HS-5 (cell line): Measurements from ENCODE around the gene LIN9.
"Not testable (repeated sequence)": the region's sequence is repeated elsewhere in the genome, so short reads cannot be mapped to it uniquely, and the experiment has no call there.

Source experiments
- DNase-seq: peaks from one replicate; pipeline ENCODE4 v3.0.0-alpha.2; 2012; ENCODE audit warnings: low read depth

Gene LIN9, protein sequence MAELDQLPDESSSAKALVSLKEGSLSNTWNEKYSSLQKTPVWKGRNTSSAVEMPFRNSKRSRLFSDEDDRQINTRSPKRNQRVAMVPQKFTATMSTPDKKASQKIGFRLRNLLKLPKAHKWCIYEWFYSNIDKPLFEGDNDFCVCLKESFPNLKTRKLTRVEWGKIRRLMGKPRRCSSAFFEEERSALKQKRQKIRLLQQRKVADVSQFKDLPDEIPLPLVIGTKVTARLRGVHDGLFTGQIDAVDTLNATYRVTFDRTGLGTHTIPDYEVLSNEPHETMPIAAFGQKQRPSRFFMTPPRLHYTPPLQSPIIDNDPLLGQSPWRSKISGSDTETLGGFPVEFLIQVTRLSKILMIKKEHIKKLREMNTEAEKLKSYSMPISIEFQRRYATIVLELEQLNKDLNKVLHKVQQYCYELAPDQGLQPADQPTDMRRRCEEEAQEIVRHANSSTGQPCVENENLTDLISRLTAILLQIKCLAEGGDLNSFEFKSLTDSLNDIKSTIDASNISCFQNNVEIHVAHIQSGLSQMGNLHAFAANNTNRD

DNA sequence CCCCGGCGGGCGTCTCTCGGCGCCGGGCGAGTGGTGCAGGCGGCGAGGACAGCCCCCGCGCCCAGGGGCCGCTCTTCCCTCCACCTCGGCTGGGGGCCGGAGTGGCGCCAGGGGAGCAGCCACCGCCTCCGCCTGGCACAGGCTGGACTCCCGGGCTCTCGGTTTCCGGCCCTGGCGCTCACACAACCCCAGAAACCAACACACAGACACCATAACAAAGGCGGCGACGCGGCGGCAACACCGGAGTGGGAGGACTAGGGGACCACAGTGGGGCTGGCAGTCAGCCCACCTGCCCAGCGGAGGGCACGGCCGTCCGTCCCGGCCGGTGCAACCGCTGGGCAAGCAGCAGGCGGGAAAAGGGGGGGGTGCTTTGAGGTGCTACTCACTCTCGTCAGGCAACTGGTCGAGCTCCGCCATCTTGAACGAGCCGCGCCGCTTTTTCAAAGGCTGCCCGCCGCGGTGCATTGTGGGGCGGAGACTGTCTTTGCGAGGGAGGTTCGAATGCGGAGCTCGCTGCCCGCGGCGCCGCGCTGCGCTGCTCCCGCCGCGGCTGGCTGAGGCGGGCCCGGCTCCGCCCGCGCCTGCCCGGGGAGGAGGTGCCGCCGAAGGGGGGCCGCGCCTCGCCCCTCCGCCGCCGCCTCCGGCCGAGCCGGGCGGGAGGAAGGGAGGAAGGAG is at the start of gene LIN9:
TSS of gene LIN9 (minus strand) at position 442 of the 675 bp plus-strand sequence. CDS start at position 417, 25 bp downstream.
- DNase-seq = peak; percentile 69

DNA sequence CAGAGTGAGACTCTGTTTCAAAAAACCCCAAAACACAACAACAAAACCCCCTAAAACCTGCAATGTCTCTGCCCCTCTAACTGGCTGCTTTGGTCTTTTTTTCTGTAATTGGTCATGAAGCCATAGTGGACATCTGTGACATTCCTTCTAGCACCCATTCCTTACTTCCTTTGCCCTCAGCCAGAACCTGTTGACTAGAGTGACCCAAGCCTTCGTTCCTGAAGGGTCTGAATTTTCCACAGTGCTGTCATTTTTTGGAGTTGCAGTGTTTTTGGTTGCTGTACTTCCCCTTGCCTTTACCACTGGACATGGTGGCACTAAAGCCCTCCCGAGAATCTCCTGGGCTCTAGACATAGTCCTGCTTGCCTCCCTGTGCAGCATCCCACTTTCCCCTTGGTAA is 48.5 kb upstream of the LIN9 start:
- DNase-seq = no peak

DNA sequence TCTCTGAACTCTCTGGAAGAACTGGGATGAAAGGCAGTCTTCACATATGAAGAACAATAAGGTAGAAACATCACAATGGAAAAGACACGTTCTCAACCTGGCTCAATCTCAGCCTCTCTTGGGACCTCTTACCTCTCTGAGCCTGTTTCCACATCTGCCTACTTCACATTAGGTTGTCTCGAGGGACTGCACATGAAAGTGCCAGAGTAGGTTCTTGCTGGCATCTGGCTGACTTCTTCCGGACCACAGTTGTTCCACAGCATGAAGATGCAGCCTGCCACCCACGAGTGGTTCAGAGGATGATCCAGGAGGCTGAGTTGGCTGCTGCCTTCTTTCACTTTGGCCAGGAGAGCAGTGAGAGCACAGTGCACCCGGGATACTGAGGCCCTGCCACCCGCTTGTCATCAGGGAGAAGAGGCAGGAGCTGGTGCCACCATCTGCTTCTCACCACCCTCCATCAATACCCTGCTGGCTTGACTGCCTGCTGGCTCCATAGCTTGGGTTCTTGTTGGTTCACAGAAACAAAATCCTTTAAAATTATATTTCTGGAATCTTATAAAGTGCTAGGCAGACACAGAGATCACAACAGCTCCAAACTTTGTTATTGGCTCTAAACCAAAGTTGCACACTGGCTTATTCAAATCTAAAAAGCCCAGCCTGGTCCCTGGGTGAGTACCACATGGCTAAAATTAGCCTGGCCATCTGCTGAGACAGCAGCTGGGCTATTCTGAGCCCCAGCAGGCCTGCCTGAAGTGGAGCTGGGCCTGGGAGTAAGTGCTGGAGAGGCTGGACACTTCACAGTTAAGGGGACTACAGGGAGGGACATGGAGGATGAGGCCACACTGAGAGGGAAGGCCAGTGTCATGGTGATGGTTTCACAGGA is 46.9 kb upstream of the LIN9 start:
- DNase-seq = no peak

DNA sequence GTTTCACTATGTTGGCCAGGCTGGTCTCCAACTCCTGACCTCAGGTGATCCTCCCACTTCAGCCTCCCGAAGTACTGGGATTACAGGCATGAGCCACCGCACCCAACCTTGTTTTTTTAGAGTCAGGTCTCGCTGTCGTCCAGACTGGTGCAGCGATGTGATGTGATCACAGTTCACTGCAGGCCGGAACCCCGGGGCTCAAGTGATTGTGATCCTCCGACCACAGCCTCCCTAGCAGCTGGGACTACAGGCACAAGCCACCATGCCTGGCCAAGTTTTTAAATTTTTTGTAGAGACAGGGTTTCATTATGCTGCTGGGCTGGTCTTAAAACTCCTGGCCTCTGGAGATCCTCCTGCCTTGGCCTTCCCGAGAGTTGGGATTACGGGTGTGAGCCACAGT is 46.1 kb upstream of the LIN9 start:
- DNase-seq = no peak

DNA sequence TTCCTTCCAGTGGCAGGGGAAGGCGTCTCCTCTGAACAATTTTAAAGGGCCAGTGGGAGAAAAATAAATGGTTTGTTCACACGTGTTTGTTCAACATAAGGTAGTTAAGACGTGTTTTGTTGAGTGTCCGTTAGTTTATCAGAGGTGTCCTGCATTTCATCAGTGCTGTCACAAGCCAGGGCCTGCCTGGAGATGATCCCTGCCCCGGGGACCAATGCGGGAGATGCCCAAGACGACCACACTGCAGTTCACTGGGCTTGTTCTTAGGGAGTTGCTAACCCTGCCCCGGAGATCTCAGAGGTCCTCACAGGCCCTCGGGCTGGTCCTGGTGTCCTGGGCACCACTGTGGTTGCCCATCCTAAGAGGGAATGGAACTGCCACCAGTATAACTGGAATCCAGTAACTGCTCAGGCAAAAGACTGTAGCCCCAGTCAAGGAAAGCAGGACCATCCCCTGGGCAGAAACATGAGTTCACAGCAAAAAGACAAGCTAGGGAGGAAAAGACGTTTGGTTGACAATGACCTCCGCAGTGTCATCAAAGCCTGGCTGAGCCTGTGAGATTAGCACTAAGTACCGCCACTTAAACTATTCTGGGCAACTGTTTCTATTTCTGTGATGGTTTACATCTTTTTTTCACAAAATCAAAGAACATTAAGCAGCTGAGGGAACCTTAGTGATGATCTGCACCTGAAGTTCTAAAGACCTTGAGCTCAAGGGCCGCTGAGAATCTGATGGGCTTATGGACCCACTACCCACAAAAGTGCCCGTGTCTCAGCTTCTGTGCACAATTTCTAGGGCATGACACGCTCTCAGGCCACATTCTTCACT is 44.9 kb upstream of the LIN9 start:
- no peak for DNase-seq

DNA sequence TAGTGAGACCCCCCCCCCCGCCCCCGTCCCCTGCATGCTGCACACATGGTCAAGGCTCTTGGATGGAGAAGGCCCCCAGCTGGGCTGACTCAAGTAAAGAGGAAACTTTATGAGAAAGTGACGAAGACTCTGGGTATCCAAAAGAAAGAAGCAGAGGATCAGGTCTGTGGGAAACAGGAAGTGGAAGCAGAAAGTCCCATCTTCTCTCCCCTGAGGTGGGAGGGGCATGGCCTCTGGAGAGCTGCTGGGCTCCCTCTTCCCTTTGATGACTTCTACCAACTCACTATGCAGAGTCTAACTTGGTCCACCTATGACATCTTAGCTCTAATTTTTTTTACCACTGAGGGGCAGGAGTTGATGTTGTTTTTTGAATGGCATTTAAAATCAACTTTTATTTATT is 42.7 kb upstream of the LIN9 start:
- DNase-seq = no peak

DNA sequence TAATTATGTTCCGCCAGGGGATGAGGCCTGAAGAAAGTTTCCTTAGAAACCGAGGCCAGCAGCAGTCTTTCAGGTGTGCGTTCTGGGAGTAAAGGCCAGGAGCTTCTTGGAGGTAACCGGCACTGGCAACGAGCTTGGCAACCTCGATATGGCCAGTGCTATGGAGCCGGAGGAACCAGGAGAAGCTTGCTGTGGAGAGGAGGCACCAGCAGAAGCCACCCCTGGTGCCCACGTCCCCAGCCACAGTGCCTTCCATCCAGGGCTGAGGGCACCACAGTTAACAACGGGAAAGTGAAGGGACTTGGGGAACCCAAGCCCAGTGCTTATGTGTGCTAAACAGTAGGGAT is 41.5 kb upstream of the LIN9 start:
- DNase-seq = no peak

DNA sequence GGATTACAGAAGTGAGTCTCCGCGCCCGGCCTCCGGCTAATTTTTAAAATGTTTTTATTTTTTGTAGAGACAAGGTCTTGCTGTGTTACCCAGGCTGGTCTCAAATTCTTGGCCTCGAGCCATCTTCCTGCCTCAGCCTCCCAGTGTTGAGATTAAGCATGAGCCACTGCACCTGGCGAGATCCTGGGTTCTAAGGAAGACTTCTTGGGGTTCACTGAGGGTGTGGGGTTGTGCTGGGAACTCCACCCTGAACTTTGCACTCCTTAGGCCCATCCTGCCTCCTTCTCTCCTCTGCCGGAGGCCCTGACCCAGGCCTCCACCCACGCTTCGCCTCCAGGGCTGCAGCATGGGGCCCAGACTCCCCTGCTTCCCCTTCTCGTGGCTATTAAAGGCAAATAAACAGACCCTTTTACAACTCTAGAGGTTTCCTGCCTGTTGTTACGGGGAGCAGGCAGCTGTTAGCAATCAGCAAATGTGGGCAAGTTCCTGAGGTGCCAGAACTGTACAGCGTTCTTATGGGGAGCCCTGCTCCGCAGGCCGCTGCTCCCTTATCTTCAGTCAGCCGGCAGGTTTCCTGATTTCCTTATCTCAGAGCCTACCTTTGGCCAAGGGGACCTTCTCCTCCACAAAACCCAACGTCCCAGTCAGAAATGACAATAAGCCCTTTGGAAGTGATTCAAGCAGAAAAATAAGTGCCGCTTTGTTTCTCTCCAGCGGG is 41.0 kb upstream of the LIN9 start:
- DNase-seq = no peak

DNA sequence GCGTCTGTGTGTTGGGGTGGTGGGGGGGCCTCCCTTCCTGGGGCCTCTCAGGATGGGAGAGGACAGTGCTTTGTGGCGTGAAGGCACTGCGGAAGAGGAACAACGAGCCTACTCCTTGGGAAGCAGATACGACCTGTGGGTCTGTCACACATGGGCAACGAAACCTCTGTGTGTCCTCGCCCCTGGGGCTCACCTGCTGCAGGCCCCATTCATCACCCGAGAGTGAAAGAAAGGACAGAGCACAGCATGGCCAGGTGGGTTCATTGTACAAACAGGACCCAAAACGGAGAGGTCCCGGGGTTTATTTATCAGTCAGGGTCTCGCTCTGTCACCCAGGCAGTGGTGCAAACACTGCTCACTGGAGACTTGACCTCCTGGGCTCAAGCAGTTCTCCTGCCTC is 40.1 kb upstream of the LIN9 start:
- no peak for DNase-seq

DNA sequence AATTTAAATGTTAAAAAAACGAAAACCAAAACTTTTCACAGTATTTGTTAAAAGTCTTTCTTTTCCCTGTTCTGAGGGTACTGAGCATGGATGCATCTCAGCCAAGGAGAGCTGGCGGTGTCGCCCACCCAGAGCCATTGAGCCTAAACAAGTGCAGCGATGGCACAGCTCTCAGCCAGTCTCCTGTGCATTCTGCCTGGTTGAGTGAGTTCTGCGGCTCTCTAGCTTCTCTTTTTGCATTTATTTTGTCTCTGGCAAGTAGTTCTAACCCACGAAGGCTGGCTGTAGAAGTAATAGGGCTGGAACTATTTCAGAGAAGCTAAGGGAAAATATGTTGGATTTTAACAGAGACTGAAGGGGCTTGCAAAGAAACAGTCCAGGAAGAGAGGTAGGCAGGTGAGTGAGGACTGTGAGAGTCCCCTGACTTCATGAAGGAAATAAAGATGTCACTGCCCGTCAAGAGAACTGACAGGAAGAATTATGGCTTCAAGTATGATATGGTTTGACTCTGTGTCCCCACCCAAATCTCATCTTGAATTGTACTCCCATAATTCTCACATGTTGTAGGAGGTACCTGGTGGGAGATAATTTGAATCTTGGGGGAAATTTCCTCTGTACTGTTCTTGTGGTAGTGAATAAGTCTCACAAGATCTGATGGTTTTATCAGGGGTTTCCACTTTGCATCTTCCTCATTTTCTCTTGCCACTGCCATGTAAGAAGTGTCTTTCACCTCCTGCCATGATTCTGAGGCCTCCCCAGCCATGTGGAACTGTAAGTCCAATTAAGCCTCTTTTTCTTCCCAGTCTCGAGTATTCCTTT is 35.7 kb upstream of the LIN9 start:
- no peak for DNase-seq

DNA sequence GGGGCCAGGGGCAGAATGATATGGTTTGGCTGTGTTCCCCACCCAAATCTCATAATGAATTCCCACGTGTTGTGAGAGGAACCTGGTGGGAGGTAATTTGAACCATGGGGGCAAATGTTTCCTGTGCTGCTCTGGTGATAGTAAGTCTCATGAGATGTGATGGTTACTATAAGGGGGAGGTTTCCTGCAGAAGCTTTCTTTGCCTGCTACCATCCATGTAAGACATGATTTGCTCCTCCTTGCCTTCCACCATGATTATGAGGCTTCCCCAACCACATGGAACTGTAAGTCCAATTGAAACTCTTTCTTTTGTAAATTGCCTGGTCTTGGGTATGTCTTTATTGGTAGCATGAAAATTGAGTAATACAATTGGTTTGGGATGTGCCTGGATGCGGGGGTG is 33.7 kb upstream of the LIN9 start:
- DNase-seq = no peak

DNA sequence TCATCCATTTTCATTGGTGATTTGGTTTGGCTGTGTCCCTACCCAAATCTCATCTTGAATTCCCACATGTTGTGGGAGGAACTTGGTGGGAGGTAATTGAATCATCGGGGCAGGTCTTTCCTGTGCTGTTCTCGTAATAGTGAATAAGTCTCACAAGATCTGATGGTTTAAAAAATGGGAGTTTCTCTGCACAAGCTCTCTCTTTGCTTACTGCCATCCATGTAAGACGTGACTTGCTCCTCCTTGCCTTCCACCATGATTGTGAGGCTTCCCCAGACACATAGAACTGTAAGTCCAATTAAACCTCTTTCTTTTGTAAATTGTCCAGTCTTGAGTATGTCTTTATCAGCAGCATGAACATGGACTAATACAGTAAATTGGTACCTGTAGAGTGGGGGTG is 31.1 kb upstream of the LIN9 start:
- DNase-seq = not testable (repeated sequence)

DNA sequence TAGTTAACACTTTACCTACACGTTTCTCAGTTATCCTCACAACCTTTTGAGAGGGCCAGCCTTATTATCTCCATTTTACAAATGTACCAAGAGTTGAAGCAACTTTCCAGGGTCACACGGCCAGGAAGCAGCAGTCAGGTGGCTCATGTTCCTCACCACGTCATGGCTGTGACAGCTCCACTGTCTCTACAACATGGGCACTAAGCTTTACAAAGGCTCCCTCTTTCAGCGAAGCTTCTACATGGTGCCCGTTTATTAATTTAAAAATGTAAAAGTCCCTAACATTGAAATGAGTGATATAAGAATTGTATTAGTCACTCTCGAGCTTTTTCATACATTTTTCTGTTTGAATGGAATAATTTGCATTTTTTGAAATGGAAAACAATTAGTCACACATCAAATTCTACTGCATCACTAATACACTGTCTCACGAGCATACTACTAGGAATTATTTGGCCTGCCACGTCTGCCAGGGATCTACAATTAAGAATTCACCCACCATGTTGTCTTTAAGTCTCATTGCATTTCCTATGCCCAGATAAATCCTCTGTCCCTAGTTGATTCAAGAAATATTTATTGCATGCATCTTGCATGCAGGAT is 28.4 kb upstream of the LIN9 start:
- DNase-seq = no peak

DNA sequence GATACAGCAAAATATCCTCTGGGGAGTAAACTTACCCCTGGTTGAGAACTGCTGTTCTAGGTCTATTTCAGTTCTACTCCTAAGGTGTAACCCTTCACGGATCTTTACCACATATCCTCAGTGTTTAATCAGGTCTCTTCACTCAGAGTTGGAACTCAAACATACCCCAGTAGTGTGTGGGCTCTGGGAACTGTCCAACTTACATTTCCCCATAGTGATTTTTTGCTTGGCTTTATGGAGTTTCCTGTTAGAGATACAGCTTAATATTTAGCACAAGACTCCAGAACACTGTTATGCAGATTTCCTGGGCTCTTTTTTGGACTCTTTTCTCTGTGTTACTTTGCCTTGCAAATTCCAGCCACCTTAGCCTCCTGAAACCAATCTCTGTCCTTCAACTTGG is 26.7 kb upstream of the LIN9 start:
- no peak for DNase-seq

DNA sequence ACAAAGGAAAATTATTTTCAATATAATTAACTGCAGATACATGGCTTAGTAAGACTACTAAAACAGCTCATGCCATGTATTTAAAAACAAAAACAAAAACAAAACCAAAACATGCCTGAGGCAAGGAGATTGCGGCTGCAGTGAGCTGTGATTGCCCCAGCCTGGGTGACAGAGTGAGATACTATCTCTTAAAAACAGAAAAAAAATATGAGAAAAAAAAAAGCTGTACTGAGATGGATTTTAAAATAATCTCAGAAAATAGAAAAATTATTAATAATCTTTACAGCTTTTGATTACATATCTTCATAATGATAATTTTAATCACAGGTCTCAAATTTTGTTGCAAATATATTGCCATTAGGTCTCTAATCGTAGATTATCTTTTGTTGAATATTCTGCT is 24.0 kb upstream of the LIN9 start:
- no peak for DNase-seq

DNA sequence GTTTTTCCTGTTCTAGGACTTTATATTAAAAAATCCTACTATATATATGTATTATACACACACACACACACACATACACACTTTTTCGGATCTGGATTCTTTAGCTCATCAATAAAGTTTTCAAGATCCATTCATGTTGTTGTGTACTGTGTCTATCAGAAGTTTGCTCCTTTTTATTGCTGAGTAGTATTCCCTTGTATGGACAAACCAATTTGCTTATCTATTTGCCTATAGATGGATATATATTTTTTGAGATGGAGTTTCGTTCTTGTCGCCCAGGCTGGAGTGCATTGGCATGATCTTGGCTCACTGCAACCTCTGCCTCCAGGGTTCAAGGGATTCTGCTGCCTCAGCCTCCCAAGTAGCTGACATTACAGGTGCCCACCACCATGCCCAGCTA is 20.3 kb upstream of the LIN9 start:
- DNase-seq = no peak

DNA sequence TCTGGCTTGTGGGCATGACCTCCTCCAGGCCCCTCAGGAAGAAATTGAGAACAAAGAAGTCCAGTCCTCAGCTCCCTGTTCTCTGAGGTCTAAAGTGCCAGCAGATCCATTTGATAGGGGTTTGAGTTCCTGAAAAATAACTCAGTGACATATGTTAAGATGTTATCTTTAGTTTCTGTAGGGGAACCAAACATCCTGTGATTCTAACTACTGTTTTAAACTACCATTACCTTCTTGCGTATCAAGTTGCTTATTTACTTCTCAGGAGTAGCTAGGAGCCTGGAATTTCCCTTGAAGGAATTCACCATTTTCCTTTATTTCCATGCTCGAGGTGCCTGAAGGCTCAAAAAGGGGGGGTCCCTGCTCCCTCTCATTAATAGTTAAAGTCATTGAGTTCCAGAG is 18.8 kb upstream of the LIN9 start:
- DNase-seq = no peak

DNA sequence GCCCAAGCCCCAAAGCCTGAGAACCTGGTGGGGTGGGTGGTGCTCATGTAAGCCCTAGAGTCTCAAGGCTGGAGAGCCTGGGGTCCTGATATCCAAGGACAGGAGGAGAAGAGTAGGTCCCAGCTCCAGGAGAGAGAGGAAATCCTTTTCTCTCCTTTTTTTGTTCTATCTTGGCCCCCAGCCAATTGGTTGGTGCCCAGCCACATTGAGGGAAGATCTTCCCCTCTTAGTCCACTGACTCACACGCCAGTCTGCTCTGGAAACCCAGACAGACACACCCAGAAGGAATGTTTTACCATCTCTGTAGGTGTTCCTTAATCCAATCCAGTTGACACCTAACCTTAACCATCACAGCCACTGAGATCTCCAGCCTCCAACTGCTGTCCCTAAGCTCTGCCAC is 16.2 kb upstream of the LIN9 start:
- DNase-seq = no peak

DNA sequence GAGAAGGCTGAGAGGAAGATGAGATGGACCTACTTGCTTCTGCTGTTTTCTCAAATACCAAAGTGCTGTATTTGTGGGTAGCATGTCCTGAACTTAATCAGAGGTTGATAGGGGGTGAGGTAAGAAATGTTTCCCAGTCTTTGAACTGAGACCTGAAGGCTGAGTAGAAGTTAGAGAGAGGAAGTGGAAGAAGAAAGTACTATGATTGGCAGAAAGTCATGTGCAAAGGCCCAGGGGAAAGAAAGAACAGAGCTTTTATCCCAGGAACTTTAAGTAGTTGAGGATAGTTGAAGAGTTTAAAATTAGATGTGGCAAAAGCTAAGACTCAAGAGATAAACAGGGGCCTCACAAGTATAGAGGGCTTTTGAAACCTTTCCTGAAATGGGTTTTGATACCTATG is 15.5 kb upstream of the LIN9 start:
- DNase-seq = no peak

DNA sequence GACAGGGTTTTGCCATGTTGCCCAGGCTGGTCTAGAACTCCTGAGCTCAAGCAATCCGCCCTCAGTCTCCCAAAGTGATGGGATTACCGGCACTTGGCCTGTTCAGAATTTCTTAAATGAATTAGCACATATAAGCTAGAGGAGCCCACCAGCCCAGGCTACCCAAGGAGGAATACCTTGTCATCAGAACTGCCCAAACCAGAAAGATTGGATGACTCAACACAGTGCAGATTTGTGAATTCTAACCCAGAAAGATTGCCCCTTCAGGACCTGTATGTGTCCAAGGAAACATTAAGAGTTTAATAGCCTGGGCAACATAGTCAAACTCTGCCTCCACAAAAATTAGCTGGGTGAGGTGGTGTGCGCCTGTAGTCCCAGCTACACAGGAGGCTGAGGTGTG is 14.0 kb upstream of the LIN9 start:
- DNase-seq = no peak
